GM18520 (cell line): ENCODE results near the gene MAPK8IP3.

Experiments used
- ATAC-seq: cut with Tn5 transposase; IDR thresholded peaks from one replicate; pipeline ENCODE4 v1.9.1; 2021; ENCODE audit not compliant: unreplicated experiment

The MAPK8IP3 gene

DNA sequence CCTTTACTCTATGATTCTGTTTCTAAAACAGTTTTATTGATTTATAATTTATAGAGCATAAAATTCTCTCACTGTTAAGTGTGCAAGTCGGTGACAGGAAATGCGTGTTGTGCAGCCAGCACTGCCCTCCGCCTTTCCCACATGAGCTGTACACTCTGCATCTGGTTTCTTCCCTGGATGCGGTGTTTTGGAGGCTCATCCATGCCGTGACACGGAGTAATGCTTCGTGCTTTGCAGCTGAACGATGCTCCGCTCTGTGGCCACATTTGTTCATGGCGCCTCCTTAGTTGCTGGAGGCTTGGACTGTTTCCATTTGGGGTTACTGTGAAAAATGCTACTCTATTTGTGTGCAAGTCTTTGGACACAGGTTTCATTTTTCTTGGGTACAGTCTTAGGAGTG is 94.7 kb downstream of the MAPK8IP3 start:
- no peak for ATAC-seq

DNA sequence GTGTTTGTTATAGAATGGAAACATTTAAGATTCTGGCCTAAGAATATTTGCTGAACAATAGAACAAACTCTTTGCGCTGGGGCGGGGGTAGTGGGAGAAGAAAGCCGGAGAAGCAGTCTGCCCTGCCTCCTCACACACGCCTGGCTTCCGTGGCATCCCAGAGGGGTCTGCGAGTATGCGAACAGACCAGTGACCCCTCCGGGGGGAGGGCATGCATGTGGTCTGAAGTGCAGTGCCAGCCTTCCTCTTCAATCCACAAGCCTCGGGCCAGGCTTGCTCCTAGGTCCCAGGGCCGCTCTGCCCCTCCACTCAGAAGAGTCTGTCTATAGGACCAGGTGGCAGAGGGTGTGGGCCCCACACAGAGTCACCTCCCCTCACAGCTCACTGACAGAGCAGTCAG is 101.6 kb downstream of the MAPK8IP3 start:
- ATAC-seq: no peak

DNA sequence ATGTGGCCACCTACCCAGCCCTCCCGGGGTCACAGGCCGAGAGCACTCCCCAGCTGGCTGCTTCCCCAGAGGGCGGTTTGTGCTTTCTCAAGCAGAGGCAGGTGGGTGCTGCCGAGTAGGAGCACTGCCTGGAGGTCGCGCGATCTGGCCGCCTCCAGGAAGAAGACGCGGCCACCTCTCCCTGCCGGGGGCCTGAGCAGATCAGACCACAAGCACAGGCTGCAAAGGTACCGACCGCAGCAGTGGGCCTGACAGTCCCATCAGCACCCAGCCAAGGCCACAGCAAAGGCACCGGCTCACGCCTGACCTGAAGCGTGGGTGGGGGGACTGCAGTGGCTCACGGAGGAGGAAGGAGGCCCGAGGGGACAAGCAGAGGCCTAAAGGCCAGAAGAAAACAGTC is 102.7 kb downstream of the MAPK8IP3 start:
- no peak for ATAC-seq

DNA sequence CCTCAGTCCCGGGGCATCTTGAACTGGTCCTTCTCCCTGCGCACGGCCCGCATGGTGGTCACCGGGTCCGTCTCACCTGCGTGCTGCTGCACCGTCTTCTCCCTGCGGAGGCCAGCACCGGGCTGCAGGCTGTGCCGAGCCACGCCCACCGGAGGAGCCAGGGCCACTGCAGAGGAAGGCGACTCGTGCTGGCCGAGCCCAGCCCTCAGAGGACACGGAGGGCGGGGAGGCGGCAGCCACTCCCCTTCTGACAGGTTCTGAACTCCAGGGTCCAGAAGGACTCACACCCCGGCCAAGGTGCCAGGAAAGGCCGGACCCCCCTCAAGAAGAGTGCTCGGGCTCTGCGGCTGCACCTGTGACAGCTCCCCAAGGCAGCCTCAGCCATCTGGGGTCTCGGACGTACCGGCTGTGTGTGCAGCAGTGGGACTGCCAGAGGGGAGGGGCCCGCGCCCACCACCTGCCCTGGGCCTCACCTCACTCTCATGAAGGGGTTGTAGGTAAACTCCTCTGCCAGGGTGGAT is 103.3 kb downstream of the MAPK8IP3 start:
- no peak for ATAC-seq

DNA sequence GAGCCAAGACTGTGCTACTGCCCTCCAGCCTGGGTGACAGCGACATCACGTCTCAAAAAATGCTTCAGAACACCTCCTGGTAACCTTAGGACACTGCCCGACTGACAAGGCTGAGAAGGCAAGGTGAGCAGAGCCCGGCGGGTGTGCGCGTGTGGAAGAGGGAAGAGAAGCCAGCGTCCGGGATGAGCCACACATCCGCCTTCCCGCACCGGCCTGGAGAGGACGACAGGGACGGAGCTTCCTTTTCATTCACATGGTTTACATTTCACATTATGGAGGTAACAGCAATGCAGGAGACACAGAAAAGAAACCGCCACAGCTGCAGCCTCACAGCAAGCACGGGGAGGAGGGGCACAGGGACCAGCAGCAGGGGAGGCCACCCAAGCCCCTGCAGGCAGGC is 104.1 kb downstream of the MAPK8IP3 start:
- no peak for ATAC-seq

DNA sequence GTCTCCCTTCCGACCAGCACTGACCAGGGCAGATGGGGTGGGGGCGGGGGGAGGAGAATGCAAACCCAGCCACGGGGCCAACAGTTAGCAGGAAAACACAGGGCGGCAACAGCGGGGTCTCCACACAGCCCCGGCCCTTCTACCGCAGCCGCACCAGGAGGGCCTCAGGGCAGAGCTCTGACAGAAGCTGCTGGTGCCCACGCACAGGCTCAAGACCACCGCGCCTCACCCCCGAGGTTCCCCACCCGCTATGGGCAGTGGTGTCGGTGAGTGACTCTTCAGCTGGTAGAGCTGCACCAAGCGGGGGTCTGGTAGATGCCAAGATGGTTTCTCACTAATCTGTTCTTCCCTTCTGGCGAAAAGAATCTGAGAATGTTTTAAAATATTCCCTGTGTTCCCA is 104.5 kb downstream of the MAPK8IP3 start:
- ATAC-seq: no peak

DNA sequence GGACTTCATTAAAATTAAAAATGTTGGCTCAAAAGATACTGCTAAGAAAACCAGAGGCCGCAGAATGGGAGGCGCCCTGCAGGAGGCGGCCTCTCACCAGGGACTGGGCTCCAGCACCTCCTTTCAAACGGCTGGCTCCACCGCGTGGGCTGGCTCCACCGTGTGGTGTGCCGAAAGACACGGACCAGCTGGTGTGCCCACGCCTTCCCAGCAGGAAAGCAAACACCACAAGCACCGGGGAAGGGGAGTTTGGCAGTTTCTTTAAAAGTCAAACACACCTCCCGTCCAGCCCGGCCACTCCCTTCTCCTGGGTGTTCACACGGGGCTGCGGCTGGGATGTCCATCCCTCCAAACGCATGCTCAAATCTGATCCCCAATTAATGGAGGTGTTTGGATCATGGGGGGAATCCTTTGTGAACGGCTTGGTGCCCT is 106.8 kb downstream of the MAPK8IP3 start:
- ATAC-seq: no peak

DNA sequence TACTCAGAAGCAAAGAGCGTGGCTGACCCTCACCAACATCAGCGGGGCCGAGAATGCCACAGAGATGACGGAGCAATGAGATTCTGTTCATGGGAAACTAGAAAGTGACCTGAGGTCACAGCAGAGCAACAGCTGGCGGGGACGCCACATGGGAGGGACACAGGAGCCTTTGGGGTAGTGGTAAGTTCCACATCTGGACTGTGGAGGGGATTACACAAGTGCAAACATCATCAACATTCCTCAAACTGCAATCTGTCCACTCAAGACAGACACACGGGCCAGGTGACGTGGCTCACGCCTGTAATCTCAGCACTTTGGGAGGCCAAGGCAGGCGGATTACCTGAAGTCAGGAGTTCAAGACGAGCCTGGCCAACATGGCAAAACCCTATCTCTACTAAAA is 109.5 kb downstream of the MAPK8IP3 start:
- no peak for ATAC-seq

DNA sequence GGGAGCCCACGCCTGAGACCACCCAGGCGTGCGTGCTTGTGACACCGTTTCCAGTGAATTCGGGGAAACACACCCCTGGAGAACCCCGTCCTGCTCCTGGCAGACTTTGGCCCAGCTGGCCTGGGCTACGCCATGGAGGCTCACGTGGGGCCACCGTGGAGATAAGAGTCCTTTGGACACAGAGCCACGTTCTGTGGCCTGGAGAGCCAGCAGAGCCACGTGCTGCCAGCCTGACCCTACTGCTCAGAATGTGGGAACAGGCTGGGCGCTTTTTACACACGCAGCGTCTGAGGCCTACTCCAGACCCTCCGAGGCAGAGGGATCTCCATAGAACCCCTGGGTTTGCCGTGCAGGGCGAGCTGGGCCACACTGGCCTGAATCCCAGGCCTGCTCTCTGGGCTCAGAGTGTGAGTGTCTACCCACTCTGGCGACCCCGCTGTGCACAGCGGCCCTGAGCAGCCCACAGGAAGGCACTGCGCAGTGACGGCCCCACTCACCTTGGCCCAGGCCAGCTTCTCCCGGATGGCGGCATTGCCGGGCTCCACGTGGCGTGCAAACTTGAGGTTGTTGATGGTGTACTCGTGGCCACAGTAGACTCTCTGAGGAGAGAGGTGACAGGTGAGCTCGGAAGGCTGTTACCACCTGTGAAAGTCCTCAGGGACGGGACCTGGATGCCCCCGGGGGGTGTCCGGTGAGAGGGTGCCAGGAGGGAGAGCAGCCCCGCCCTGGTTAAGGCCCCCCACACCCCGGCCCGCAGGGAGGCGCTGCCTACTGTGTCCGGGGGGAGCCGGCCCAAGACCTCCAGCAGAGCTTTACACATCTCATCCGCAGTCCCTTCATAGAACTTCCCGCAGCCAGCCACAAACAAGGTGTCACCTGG is 110.6 kb downstream of the MAPK8IP3 start:
- ATAC-seq: no peak

DNA sequence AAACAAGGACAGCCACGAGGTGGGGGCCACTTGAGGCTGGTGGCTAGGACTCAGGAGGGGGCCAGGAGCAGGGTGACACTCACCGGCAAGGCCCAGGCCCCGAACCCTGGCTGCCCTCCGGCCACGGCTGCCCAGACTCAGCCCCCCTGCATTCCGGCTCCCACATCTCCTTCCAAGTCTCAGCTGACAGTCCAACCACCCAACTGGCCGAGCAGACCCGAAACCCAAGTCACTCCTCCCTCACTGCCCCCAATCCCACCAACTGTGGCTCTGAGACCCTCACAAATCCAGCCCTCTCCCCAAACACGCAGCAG is 111.2 kb downstream of the MAPK8IP3 start:
- no peak for ATAC-seq

DNA sequence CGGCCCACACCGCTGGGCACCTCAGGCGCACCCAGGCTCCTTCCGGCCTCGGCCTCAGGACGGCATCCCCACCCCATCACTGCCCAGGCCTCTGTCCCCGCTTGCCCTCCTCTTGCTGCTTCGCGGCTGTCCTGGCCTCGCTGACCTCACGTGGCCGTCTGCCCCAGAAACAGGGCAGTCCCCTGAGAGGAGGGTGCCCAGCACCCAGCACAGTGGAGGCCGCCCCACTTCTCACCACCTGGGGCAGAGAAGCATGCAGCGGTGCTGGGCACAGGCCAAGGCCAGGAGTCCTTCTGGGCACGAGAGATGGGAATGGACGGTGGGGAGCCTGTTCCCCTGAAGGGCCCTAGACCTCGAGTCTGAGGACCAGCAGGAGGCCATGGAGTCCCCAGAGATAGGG is 111.7 kb downstream of the MAPK8IP3 start:
- ATAC-seq: no peak

DNA sequence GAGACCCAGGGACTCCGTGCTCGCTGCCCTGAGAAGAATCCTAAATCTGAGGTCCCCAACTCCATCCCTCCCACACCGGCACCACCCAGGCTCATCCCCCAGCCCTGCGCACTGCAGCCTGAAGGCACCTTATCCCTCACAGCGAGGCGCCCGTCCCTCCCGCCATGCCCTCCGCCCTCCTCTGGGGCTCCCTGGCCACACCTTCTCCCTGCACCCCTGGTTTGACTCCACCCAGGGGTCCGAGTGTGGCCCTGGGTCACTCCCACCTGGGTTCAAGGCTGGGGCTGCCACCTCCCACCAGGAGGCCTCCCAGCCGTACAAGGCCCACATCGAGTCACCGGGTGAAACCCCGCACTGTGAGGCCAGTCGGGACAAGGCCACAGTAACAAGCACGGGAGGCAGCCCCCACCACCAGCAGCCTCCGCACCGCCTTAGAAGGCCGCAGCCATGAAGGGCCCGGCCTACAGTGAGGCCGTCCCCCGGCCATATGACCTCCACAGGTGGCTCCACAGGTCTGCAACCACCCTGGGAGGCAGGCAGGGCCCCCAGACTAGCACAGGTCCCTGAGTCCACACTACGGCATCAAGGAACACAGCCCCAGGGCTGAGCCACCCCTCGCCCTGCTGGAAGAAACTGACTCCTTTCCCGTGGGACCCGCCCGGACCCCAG is 112.3 kb downstream of the MAPK8IP3 start:
- ATAC-seq: no peak

DNA sequence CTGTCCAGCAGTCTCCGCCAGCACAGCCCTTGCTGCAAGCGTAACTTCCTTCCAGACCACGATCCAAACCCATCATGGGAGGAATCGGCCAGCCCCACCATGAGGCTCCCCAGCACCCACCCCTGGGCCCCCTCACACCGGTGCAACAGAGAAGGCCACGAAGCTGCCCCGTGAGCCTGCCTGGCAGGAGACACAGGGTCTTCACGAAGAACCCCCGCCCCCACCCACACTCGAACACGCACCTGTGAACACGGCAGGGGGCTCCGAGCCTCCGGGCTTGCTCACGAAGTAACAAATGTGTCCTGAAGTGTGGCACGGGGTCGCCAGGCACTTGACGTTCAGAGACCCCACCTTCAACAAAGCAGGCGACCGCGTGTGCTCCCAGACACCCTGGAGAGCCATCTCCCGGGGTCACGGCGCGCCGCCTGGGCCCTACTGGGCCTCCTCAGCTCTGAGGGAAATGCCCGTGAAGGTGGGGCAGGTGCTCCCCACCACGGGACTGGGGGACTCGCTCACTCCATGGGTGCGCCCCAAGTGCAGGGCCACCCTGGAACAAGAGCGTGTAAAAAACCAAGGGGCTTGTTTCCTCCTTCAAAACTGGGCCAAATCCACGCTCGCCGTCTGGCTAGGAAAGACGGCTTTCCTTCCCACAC is 113.0 kb downstream of the MAPK8IP3 start:
- no peak for ATAC-seq

DNA sequence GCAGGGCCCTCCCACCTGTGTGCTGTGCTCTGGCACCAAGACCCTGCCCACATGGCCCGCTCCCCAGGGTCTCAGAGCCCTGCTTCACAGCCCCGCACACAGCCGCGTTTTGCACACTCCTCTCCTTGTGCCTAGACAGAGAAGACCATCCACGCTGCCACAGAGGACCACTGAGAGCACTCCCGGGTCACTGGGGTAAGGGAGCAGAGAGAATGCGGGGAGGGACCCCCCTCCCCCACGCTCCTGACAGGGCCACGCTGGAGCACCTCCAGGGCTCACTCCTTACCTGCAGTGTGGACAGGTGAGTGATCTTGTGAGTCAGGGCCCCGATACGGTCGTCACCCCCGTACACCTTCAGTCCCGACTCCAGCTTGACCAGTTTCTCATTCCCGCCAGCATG is 113.6 kb downstream of the MAPK8IP3 start:
- ATAC-seq: no peak
